NCI-H526 treated with DMSO at 0.1 percent for 48 hours (cell line): ENCODE data around the gene F2RL2.

Experiments
- DNase-seq: peaks from one replicate; lab custom pipeline; 2025; lab: John Stamatoyannopoulos, UW

Gene F2RL2, protein sequence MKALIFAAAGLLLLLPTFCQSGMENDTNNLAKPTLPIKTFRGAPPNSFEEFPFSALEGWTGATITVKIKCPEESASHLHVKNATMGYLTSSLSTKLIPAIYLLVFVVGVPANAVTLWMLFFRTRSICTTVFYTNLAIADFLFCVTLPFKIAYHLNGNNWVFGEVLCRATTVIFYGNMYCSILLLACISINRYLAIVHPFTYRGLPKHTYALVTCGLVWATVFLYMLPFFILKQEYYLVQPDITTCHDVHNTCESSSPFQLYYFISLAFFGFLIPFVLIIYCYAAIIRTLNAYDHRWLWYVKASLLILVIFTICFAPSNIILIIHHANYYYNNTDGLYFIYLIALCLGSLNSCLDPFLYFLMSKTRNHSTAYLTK

DNA sequence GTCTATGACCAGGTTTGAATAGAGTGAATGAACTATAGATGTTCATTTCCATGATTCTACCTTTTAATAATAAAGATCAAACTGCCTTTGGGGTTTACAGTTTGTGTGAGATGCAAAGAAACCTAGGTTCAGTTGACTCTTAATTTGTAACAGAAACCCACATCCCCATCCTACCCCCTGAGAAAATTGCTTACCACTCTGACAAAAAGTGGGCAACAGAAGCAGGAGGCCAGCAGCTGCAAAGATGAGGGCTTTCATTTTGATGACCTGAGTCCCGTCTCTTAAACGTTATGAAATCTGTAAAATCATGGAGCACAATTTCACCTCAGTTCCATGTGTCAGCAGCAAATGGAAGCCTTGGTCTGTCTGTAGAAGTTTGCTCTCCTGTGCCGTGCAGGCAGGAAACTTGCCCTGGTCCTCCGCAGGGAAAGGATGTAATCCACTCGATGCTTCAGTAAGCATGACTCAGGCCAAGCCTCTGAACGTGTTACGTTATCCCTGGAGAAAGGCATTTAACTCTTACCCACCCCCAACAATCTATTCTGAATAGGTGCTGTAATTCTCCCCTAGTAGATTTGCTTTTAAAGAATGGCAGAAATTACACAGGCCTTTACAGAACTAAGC, at the start of gene F2RL2:
F2RL2 (minus strand) TSS at position 431 of the 624 bp plus-strand sequence; CDS start at position 258, 173 bp downstream.
- DNase-seq: no peak

DNA sequence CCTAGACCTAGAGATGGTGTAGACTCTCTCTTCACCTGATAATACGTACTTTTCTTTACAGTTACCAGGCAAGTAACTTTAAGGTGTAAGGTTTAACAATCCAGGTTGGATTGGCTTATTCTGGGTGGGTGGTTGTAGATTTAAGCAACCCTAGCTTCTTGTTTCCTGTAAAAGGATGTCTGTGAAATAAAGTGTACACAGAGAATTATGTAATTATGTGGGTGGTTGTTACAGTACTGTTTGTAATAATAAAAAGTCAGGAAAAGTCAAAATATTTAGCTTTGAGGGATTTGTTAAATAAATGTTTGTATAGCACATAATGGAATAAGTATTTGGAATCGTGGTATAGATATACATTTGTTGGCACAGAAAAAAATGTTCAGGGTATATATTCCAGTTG, 49.0 kb upstream of the F2RL2 start:
- no peak for DNase-seq

- no peak for DNase-seq
These were observed 47.3 kb upstream of the F2RL2 start for GRCh38 chr5:76670508-76670907.

DNA sequence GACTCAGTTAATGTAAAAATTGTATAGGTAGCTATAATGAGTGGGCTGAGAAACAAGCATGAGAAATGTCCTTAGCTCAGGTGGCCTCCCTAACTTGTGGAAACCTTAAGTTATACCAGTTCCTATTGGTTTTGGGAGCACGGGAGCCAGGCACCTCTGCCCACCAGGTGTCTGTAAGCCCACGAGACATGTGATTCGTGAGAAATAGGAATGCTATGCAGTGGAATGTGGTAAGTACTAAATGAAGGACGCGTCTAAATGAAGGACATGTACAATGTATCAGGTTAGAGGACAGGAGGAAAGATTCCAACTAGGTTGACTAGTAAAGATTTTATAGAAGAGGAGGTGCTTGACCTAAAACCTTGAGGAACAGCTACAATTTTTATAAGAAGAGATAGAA, 46.0 kb upstream of the F2RL2 start:
- DNase-seq: no peak

DNA sequence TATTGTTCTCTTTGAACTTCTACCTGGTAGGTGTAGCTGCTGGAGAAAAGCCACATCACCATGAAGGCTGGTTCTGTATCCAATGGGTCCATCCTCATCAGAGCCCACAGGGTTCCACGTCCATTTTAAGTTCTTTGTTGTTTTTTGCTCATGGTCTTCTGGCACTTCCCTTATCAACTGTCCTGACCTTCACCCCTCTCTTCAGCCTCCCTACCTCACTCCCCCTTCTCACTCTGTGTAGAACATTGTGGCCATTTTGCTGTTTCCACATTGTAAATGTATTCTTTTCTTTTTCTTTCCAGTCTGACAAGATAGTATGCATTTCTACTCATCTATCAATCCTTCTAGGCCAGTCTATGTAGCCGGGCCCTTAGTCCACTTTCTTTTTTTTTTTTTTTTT, 44.3 kb upstream of the F2RL2 start:
- no peak for DNase-seq

DNA sequence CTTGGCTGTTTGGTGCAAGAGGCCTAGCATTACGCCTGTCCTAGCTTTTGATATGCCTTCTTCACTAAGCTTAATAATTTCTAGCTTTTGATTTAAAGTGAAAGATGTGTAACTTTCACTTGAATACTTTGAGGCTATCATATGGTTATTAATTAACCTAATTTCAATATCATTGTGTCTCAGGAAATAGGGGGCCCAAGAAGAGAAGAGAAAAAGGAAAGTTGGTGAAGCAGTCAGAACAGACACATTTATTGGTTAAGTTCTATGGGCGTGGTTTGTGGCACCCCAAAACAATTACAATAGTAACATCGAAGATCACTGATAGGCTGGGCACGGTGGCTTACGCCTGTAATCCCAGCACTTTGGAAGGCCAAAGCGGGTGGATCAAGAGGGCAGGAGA, 40.9 kb upstream of the F2RL2 start:
- DNase-seq: no peak

- no peak for DNase-seq
These were observed 40.4 kb upstream of the F2RL2 start for GRCh38 chr5:76663573-76663972.

- no peak for DNase-seq
These were observed 39.3 kb upstream of the F2RL2 start for GRCh38 chr5:76662521-76662920.

- no peak for DNase-seq
These were observed 37.2 kb upstream of the F2RL2 start for GRCh38 chr5:76660360-76660759.

DNA sequence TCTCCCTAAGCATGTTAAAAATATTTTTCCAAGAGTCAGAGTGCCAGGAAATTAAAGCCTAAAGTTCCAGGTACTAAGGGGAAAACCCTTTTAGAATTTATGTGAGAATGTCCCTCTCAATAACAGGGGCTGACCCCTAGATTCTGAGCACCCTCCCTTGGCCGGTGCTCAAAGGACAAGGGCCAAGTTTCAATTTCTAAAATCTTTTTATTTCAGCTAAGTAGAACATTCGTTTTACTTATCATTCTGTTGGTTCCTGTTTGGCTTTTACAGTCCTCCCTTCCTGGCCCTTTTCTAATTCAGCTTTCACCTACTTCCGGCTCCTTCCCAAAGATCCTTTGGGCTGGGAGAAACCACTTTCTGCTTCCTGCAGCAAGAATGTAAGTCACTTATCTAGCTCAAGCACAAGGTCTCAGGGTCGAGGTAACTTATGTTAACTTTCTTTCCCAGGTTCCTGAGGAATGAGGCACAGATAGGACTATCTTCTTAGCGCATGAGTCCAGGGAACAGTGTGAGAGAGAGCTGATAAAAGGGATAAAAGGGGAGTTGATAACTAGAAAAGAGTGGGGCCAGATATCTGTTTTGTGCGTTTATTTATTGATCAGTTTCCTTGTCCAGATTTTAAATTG, 34.6 kb upstream of the F2RL2 start:
- no peak for DNase-seq

DNA sequence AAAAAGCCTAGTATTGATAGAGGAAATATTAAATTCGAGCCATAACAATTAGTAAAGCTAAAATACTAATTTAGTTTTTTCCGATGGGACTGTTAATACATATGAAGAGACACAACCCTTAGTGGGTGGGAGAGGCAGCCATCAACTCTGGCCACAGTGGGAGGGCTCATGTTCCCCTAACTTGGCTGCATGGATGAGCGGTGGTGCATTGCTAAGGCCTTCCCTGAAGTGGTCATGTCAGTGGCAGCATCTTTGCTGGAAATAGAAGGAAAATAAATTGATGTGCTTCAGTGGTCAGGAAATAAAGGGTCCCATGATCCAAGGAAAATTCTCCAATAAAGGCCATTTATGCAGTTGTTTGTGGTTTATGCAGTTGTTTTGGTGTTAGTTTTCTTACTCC, 33.9 kb upstream of the F2RL2 start:
- no peak for DNase-seq

DNA sequence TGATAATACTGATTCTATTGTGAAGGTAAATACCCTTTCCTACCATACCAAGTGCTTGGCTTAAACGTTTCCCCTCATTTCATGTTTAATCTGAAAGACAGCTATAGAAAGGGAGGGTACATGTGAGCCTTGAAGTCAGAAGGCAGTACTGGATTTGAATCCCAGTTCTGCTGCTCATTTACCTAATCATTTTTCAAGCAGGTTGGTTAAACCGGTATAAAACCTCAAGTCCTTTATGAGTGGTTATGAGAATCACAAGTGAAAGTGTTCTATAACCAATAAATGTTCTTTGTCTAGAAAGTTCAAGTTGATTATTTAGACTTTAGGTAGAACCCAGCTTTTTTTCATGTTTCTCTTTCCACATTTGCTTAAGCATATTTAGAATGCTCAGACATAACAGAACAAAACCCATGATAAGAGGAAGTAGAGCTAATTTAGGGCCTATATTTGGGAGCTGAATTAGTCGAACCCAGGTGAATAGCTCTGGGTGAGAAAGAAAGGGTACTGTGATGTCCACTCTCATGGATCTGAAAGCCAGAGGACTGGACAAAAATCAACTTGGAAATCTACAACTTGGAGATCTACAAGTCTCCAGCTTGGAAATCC, 29.7 kb upstream of the F2RL2 start:
- no peak for DNase-seq

- no peak for DNase-seq
These were observed 25.9 kb upstream of the F2RL2 start for GRCh38 chr5:76649140-76649539.

GRCh38 chr5:76643371-76643770, 20.2 kb upstream of the F2RL2 start:
- DNase-seq: no peak

GRCh38 chr5:76642390-76643040, 19.3 kb upstream of the F2RL2 start:
- no peak for DNase-seq

DNA sequence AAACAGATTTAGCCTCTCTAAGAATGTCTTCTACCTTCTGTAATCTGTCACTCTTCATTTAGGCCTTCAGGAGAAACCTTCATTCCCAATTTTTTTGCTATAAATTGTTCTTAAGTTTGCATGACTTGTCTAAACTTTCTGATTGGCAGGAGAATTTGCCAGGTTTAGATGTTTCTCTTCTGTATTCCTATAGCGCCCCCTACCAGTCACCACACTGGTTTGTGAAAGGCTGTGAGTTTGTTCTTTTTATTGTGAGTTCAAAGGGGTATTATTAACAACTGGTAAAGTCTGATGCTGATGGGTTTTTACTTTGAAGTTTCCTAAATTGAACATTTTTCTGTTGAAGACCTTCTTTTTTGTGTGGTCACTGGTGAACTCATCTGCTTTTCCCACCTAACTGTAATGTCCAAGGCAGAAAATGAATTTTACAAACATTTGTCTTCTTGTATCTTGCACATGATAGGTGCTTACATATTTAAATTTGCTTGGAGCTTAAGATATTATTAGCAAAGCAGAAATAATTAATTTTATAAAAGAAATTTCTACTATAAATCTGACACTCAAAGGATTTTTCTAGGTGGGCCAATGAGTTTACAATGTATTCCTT, 18.4 kb upstream of the F2RL2 start:
- no peak for DNase-seq

- DNase-seq: no peak
These were observed 15.3 kb upstream of the F2RL2 start for GRCh38 chr5:76638479-76638878.

GRCh38 chr5:76637490-76637889, 14.3 kb upstream of the F2RL2 start:
- no peak for DNase-seq

DNA sequence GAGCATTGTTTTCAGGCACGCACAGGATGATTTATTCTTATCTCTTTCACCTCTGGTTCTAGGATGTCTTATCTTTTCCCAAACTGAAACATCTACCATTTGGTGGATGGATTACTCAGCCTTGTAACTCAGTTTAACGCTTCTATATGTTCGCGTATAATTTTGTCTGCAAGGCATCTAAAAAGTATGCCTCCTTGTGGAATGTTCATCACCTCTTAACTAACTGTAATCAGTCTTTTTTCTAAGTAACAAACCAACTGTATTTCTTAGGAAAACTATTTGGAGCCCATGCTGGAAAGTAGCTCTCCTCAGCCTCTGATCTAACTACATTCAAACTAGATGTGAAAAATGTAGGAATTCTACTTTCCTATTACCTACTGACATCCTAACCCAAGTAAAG, 11.5 kb upstream of the F2RL2 start:
- DNase-seq: no peak

DNA sequence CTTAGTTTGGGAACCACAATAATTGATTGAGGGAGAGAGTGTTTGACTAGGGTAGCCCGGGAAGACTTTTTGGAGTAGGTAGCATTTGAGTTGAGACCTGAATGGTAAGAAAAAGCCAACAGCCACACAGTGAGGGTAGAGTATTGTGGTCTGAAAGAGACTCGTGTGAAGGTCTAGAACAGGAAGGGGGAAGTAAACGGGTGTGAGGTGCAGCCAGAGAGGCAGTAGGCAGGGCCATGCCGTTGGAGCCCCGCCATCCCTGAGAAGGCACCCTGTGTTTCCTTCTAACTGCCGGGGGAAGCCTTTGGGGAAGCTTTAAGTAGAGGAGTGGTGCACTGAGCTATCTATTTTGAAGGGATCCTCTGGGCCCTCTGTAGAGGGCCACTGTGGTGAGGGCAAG, 3.5 kb upstream of the F2RL2 start:
- DNase-seq: no peak

DNA sequence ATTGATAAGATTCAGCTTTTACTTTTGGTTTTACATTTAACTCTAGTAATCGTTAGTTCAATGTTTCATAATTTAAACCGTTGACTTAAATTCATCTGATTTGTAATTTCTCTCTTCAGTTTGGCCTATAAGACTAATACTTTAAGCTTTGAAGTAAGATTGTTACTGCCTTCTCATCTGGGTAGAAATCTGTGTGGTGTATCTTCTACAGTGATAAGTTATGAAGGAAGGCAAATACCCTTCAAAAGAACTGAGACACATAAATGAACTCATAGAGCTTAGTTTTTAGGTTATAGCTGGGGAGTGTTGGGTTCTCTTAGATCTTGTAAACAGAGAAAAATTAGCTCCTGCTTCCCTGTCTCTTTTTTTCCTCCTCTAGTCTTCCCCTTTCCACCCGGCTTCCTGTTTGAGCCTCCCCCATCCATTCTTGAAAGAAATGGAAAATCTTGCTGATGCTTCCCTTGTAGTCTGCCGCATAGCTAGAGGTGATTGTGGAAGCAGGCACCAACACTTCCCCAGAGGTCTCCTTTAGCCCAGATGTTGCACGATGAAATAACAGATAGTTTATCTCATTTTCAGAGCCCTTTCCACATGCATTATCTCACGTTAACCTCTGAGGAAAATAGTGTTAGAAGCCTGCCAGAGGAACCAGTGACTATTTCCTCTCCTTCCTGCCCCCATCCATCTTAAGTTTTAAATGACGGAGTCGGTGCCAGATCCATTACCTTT, 2.0 kb upstream of the F2RL2 start:
- no peak for DNase-seq
